ENCODE measurements around the gene SLC9A3.

SLC9A3 gene

GRCh38 chr5:442335-443238 is 81.7 kb downstream of the SLC9A3 start, which contains the start of gene EXOC3:
Gene EXOC3 (plus strand): TSS chr5:443176. CDS start chr5:446206, 3,030 bp downstream.
- peak; percentile 46 for DNase-seq (ENCODE audit: low read depth)

- no peak for DNase-seq (ENCODE audit: low read depth)
These were observed 82.3 kb downstream of the SLC9A3 start for GRCh38 chr5:441996-442334.

- DNase-seq (ENCODE audit: low read depth): no peak
These were observed 83.6 kb downstream of the SLC9A3 start for GRCh38 chr5:440401-441201.

GRCh38 chr5:439636-440035 is 84.6 kb downstream of the SLC9A3 start:
- DNase-seq (ENCODE audit: low read depth): no peak

GRCh38 chr5:439181-439580 is 85.1 kb downstream of the SLC9A3 start:
- no peak for DNase-seq (ENCODE audit: low read depth)

- no peak for DNase-seq (ENCODE audit: low read depth)
These were observed 85.7 kb downstream of the SLC9A3 start for GRCh38 chr5:438481-438981.

- no peak for DNase-seq (ENCODE audit: low read depth)
These were observed 86.9 kb downstream of the SLC9A3 start for GRCh38 chr5:437281-437771.

- DNase-seq (ENCODE audit: low read depth): no peak
These were observed 87.6 kb downstream of the SLC9A3 start for GRCh38 chr5:436641-436975.

GRCh38 chr5:435961-436640 is 88.1 kb downstream of the SLC9A3 start:
- DNase-seq (ENCODE audit: low read depth): no peak

- no peak for DNase-seq (ENCODE audit: low read depth)
These were observed 89.0 kb downstream of the SLC9A3 start for GRCh38 chr5:435156-435790.

- DNase-seq (ENCODE audit: low read depth): no peak
These were observed 89.7 kb downstream of the SLC9A3 start for GRCh38 chr5:434443-435146.

GRCh38 chr5:433836-434235 is 90.4 kb downstream of the SLC9A3 start:
- no peak for DNase-seq (ENCODE audit: low read depth)

- DNase-seq (ENCODE audit: low read depth): no peak
These were observed 91.1 kb downstream of the SLC9A3 start for GRCh38 chr5:432928-433791.

- no peak for DNase-seq (ENCODE audit: low read depth)
These were observed 91.9 kb downstream of the SLC9A3 start for GRCh38 chr5:432201-432927.

GRCh38 chr5:431711-432050 is 92.6 kb downstream of the SLC9A3 start:
- no peak for DNase-seq (ENCODE audit: low read depth)

GRCh38 chr5:431001-431710 is 93.1 kb downstream of the SLC9A3 start:
- DNase-seq (ENCODE audit: low read depth): no peak

- no peak for DNase-seq (ENCODE audit: low read depth)
These were observed 93.9 kb downstream of the SLC9A3 start for GRCh38 chr5:430214-430925.

GRCh38 chr5:429453-430188 is 94.6 kb downstream of the SLC9A3 start:
- no peak for DNase-seq (ENCODE audit: low read depth)

Measured in stimulated activated CD8-positive, alpha-beta memory T cell treated with anti-CD3 and anti-CD28 coated beads, Interleukin-15, amount 100 ng/mL, for 1 hour (primary cell).